ENCODE measurements around the gene TMEM140. TPM values are rescaled to one million over a fixed set of nuclear protein-coding genes. Genes with fewer than 3 reads are reported as not detected.
A peak's percentile ranks its signal among the peaks of the same experiment; 100 is the strongest.

Gene TMEM140
- polyA plus RNA-seq, 1 donor (not counting 4 experiments of a cell fraction or from before 2014, with no cell fraction given), result 0.17 TPM

GRCh38 chr7:135213831-135214230 lies 66.0 kb downstream of the TMEM140 start:
- no peak overlapping the region for H3K9ac ChIP-seq (ENCODE audit: control insufficient read depth, extremely low read depth, insufficient read depth, low read length)
- TF ChIP-seq CTCF (optimal IDR thresholded peaks at IDR 0.05 in 1 of 3, IDR thresholded peaks at IDR 0.05 in 1 of 3, conservative IDR thresholded peaks at IDR 0.05 in 1 of 3; ENCODE audit: extremely low read depth in 1 of 3, insufficient read depth in 2 of 3, low read length in 3 of 3) (no peak), EZH2 (IDR thresholded peaks at IDR 0.05; ENCODE audit: low read length) (no peak)
- peak; percentile 91 for DNase-seq (ENCODE audit: low read depth, low spot score)
- H3K79me2 ChIP-seq (ENCODE audit: control insufficient read depth, insufficient read depth, low read length), result peaks cover 18% of the 10 kb centered on the region
- no peaks in the 10 kb centered on the region for H3K9me1 ChIP-seq (ENCODE audit: control insufficient read depth, extremely low read depth, insufficient read depth, low read length)
- H3K27me3 ChIP-seq (ENCODE audit: control insufficient read depth, extremely low read depth, insufficient read depth, low read length), result no peaks in the 10 kb centered on the region
- H3K9me3 ChIP-seq (ENCODE audit: control insufficient read depth, low read depth, low read length), result no peaks in the 10 kb centered on the region
- no peaks in the 10 kb centered on the region for H4K20me1 ChIP-seq (ENCODE audit: control insufficient read depth, extremely low read depth, insufficient read depth, low read length)
- peaks cover 36% of the 10 kb centered on the region for H3K4me1 ChIP-seq (ENCODE audit: control insufficient read depth, extremely low read depth, insufficient read depth, low read length)
- peak overlapping the region in 1 of 3 experiments; percentile 44 for H3K4me3 ChIP-seq (ENCODE audit: control insufficient read depth in 2 of 3, extremely low read depth in 1 of 3, insufficient read depth in 2 of 3, low read depth in 1 of 3, low read length in 3 of 3)
- FAIRE-seq, result peak; percentile 71
- peak overlapping the region; percentile 26 for H3K27ac ChIP-seq (ENCODE audit: control insufficient read depth, insufficient read depth, low read length)
- peak overlapping the region; percentile 67 for H3K4me2 ChIP-seq (ENCODE audit: control insufficient read depth, extremely low read depth, insufficient read depth, low read depth, low read length)
- H2AFZ ChIP-seq (ENCODE audit: control insufficient read depth, low read length), result peak overlapping the region; percentile 43
- no peaks in the 10 kb centered on the region for H3K36me3 ChIP-seq (ENCODE audit: control insufficient read depth in 2 of 2, extremely low read depth in 1 of 2, insufficient read depth in 2 of 2, low read length in 2 of 2)
- dilution Hi-C loops (cut with MboI; ENCODE audit: extremely low pct_ligation_motif_present, low sequenced_read_pairs), result no loop called here

GRCh38 chr7:135215180-135215579 lies 67.3 kb downstream of the TMEM140 start:
- no peak for FAIRE-seq
- H3K27ac ChIP-seq (ENCODE audit: control insufficient read depth, insufficient read depth, low read length), result no peak overlapping the region
- H4K20me1 ChIP-seq (ENCODE audit: control insufficient read depth, extremely low read depth, insufficient read depth, low read length), result no peaks in the 10 kb centered on the region
- TF ChIP-seq CTCF (optimal IDR thresholded peaks at IDR 0.05 in 1 of 3, IDR thresholded peaks at IDR 0.05 in 1 of 3, conservative IDR thresholded peaks at IDR 0.05 in 1 of 3; ENCODE audit: extremely low read depth in 1 of 3, insufficient read depth in 2 of 3, low read length in 3 of 3), result no peak
- no peak for TF ChIP-seq EZH2 (IDR thresholded peaks at IDR 0.05; ENCODE audit: low read length)
- H3K36me3 ChIP-seq (ENCODE audit: control insufficient read depth in 2 of 2, extremely low read depth in 1 of 2, insufficient read depth in 2 of 2, low read length in 2 of 2), result no peaks in the 10 kb centered on the region
- no peak for DNase-seq (ENCODE audit: low read depth, low spot score)
- H3K4me2 ChIP-seq (ENCODE audit: control insufficient read depth, extremely low read depth, insufficient read depth, low read depth, low read length), result no peak overlapping the region
- H2AFZ ChIP-seq (ENCODE audit: control insufficient read depth, low read length), result peak overlapping the region; percentile 37
- dilution Hi-C loops (cut with MboI; ENCODE audit: extremely low pct_ligation_motif_present, low sequenced_read_pairs), result no loop called here
- peaks cover 11% of the 10 kb centered on the region for H3K79me2 ChIP-seq (ENCODE audit: control insufficient read depth, insufficient read depth, low read length)
- no peak overlapping the region for H3K9ac ChIP-seq (ENCODE audit: control insufficient read depth, extremely low read depth, insufficient read depth, low read length)
- no peaks in the 10 kb centered on the region for H3K9me1 ChIP-seq (ENCODE audit: control insufficient read depth, extremely low read depth, insufficient read depth, low read length)
- H3K4me3 ChIP-seq (ENCODE audit: control insufficient read depth in 2 of 3, extremely low read depth in 1 of 3, insufficient read depth in 2 of 3, low read depth in 1 of 3, low read length in 3 of 3), result no peak overlapping the region
- peaks cover 27% of the 10 kb centered on the region for H3K4me1 ChIP-seq (ENCODE audit: control insufficient read depth, extremely low read depth, insufficient read depth, low read length)
- H3K27me3 ChIP-seq (ENCODE audit: control insufficient read depth, extremely low read depth, insufficient read depth, low read length), result no peaks in the 10 kb centered on the region
- H3K9me3 ChIP-seq (ENCODE audit: control insufficient read depth, low read depth, low read length), result no peaks in the 10 kb centered on the region
